ENCODE results near the gene TMTC2.

The TMTC2 gene

GRCh38 chr12:82954064-82954463, 267.4 kb downstream of the TMTC2 start:
- DNase-seq (ENCODE audit: low spot score) = no peak

GRCh38 chr12:82954572-82954971, 267.9 kb downstream of the TMTC2 start:
- no peak for DNase-seq (ENCODE audit: low spot score)

- no peak for DNase-seq (ENCODE audit: low spot score)
Observed at GRCh38 chr12:82955043-82955442, 268.3 kb downstream of the TMTC2 start.

- no peak for DNase-seq (ENCODE audit: low spot score)
Observed at GRCh38 chr12:82958966-82959365, 272.3 kb downstream of the TMTC2 start.

- no peak for DNase-seq (ENCODE audit: low spot score)
Observed at GRCh38 chr12:82959821-82960220, 273.1 kb downstream of the TMTC2 start.

- DNase-seq (ENCODE audit: low spot score) = no peak
Observed at GRCh38 chr12:82961835-82962234, 275.1 kb downstream of the TMTC2 start.

GRCh38 chr12:82963956-82964355, 277.2 kb downstream of the TMTC2 start:
- DNase-seq (ENCODE audit: low spot score) = no peak

- no peak for DNase-seq (ENCODE audit: low spot score)
Observed at GRCh38 chr12:82964446-82964845, 277.7 kb downstream of the TMTC2 start.

GRCh38 chr12:82966001-82966559, 279.4 kb downstream of the TMTC2 start:
- DNase-seq (ENCODE audit: low spot score) = no peak

- no peak for DNase-seq (ENCODE audit: low spot score)
Observed at GRCh38 chr12:82968631-82969367, 282.1 kb downstream of the TMTC2 start.

GRCh38 chr12:82970614-82971013, 283.9 kb downstream of the TMTC2 start:
- DNase-seq (ENCODE audit: low spot score) = no peak

- no peak for DNase-seq (ENCODE audit: low spot score)
Observed at GRCh38 chr12:82971584-82971983, 284.9 kb downstream of the TMTC2 start.

GRCh38 chr12:82972624-82973023, 285.9 kb downstream of the TMTC2 start:
- no peak for DNase-seq (ENCODE audit: low spot score)

- DNase-seq (ENCODE audit: low spot score) = no peak
Observed at GRCh38 chr12:82973592-82973991, 286.9 kb downstream of the TMTC2 start.

- no peak for DNase-seq (ENCODE audit: low spot score)
Observed at GRCh38 chr12:82981150-82981549, 294.4 kb downstream of the TMTC2 start.

GRCh38 chr12:82994117-82994516, 307.4 kb downstream of the TMTC2 start:
- no peak for DNase-seq (ENCODE audit: low spot score)

- DNase-seq (ENCODE audit: low spot score) = no peak
Observed at GRCh38 chr12:82996168-82996812, 309.6 kb downstream of the TMTC2 start.

GRCh38 chr12:82998509-82998908, 311.8 kb downstream of the TMTC2 start:
- no peak for DNase-seq (ENCODE audit: low spot score)

GRCh38 chr12:83003026-83003425, 316.3 kb downstream of the TMTC2 start:
- no peak for DNase-seq (ENCODE audit: low spot score)

- DNase-seq (ENCODE audit: low spot score) = no peak
Observed at GRCh38 chr12:83005534-83006197, 319.0 kb downstream of the TMTC2 start.

GRCh38 chr12:83008703-83009102, 322.0 kb downstream of the TMTC2 start:
- no peak for DNase-seq (ENCODE audit: low spot score)

GRCh38 chr12:83010169-83010804, 323.6 kb downstream of the TMTC2 start:
- no peak for DNase-seq (ENCODE audit: low spot score)
